Mononuclear cell (primary cell): ENCODE data around the gene DGKD. TPM values are rescaled to one million over a fixed set of nuclear protein-coding genes. Genes with fewer than 3 reads are reported as not detected.
"Not testable (repeated sequence)": the region's sequence is repeated elsewhere in the genome, so short reads cannot be mapped to it uniquely, and the experiment has no call there.

ENCODE experiments used
- H3K27me3 ChIP-seq: 2 replicates; pipeline ENCODE4 v1.6.0; 2011; ENCODE audit warnings: low read length, control low read depth; ENCODE audit not compliant: insufficient read depth
- H3K4me1 ChIP-seq: 2 replicates; pipeline ENCODE4 v1.5.1; 2011; ENCODE audit warnings: mild to moderate bottlenecking, low read length, control low read depth; ENCODE audit not compliant: insufficient read depth
- H3K4me3 ChIP-seq: 2 replicates; pipeline ENCODE4 v1.5.1; 2011; ENCODE audit warnings: mild to moderate bottlenecking, low read length, moderate library complexity
- H3K9me3 ChIP-seq: 2 replicates; pipeline ENCODE4 v1.5.1; 2011; ENCODE audit warnings: low read depth, mild to moderate bottlenecking, control low read depth, low read length
- total RNA-seq: library from RNA; depleted of rRNA; stranded (reverse); fragments of >200 nt; gene quantifications from one replicate; pipeline ENCODE4 v1.2.3, GENCODE V29; 2012

DGKD gene
- total RNA-seq, 1 donor: 71.8 TPM

DNA sequence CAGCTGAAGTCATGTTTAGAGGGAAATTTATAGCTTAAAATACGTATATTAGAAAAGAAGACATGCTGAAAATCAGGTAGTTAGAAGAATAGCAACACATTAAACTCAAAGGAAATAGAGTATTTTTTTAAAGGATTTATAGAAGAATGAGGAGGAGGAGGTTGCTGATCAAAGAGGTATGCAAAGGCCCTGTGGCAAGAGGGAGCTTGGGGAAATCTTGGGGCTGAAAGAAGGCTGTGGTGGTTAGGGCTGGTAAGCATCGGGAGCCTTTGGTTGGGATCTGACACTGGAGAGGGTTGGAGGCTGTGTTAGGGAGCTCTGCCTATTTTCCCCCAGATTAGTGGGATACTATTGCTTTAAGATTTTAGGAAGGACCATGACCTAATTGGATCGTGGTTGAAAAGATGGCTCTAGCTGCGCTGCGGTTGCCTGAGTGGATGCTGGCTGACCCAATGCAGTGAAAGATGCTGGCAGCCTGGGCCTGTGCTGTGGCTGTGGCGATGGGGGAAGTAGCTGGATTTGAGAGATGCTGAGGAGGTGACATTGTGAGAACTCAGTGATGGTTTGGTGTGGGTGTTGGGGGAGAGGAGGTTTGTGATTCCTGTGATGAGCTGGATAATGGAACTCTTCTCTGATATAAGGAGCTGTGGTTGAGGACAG is 11.7 kb downstream of the DGKD start:
- no peaks in the 10 kb centered on the region for H3K27me3 ChIP-seq

DNA sequence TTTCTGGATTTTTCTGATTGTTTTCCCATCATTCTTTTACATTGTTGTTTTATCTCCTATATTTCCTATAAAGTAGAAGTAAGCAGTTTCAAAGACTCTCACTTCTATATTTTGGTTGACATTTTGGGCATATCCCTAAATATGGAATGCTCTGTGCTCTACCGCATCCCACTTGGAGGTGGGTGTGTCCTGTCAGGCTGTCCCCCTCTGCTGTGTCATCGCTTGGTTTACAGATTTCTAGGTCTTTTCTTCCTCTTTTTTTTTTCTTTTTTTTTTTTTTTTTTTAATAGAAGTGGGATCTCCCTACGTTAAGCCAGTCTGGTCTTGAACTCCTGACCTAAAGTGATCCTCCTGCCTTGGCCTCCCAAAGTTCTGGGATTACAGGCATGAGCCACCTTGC is 13.3 kb downstream of the DGKD start:
- peaks cover 54% of the 10 kb centered on the region for H3K4me1 ChIP-seq
- no peak overlapping the region for H3K4me3 ChIP-seq
- peaks cover 6% of the 10 kb centered on the region for H3K9me3 ChIP-seq
- no peaks in the 10 kb centered on the region for H3K27me3 ChIP-seq

More for the DNA sequence above, 11.7 kb downstream of the DGKD start:
- Histone ChIP-seq H3K4me3 (no peak overlapping the region), H3K4me1 (peaks cover 57% of the 10 kb centered on the region), H3K9me3 (peaks cover 6% of the 10 kb centered on the region)

DNA sequence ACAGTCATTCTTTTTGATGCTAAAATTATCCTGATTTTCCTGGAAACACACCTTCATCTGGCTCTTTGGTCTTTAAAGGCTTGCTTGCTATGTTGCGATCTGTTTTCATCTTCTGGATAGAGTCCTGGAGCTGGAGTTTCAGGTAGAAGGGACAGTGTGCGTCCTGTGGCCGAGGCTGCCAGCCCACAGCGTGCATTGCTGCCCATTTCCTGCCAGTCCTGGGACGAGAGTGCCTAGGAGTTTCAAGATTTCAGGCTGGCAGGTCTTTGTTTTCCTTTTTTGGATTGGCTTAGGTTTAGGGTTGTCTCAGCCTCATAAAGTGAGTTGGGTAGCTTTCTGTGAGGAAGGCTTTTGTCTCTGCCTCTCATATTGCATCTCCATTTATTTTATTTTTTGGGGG is 14.5 kb downstream of the DGKD start:
- H3K4me1 ChIP-seq: peaks cover 54% of the 10 kb centered on the region

DNA sequence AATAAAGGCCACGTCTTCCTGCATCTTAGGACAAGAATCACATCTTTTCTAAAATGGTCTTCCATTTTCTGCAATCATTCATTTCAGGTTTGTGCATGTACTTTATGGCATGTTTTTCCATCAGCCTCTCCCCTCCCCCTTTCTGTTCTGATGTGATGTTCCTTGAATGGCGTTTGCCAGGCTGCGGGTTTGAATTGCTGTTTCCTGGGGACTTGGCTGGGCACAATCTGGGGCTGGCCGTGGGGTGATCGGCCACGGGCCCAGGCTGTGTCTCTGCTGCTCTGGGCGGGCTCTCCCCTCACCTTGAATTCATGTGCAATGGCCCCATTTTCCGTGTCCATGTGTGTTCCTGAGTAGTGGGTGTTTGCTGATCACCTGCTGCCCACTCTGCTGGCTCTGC is 15.2 kb downstream of the DGKD start:
- Histone ChIP-seq H3K4me3 (no peak overlapping the region), H3K9me3 (no peaks in the 10 kb centered on the region), H3K27me3 (no peaks in the 10 kb centered on the region), H3K4me1 (peaks cover 54% of the 10 kb centered on the region)

More for the DNA sequence above, 14.5 kb downstream of the DGKD start:
- no peak overlapping the region for H3K4me3 ChIP-seq
- H3K9me3 ChIP-seq: peaks cover 3% of the 10 kb centered on the region
- no peaks in the 10 kb centered on the region for H3K27me3 ChIP-seq

DNA sequence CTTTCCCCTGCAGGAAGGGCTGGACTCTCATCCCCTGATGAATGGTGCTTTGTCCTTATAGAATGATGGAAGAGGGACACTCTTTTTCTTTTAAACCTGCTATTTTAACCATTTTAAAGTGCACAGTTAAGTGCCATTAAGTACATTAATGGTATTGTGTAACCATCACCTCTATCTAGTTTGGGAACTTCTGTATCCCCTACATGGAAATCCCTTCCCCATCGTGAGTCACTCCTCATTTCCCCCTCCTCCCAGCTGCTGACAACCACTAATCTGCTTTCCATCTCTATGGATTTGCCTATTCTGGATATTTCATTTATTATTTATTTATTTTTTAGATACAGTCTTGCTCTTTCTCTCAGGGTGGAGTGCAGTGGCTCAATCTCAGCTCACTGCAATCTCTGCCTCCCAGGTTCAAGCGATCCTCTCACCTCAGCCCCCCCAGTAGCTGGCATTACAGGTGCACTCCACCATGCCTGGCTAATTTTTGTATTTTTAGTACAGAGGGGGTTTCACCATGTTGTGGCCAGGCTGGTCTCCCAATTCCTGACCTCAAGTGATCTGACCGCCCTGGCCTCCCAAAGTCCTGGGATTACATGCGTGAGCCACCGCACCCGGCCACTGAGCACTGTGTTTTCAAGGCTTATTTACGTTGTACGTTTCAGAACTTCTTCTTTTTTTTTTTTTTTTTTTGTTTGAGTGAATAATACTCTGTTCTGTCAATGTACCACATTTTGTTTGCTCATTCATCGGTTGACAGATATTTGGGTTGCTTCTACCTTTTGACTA is 15.8 kb downstream of the DGKD start:
- peaks cover 54% of the 10 kb centered on the region for H3K4me1 ChIP-seq
- no peaks in the 10 kb centered on the region for H3K27me3 ChIP-seq
- no peak overlapping the region for H3K4me3 ChIP-seq
- no peaks in the 10 kb centered on the region for H3K9me3 ChIP-seq

DNA sequence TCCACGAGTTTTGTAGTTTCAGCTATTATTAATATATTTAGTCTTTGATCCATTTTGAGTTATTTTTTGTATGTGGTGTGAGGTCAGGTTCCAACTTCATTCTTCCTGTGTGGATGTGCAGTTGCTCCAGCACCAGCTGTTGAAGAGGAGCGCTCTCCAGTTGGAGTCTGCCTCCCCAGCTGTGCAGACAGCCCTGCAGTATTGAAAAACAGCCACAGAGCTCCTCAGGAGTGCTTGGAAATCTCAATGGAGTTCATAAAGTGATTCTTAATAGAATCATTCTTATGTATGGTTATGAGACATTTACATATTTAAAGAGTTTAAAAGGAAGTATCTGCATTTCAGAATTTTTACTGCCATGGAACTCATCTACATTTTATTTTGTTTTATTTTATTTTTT is 17.3 kb downstream of the DGKD start:
- Histone ChIP-seq H3K4me3 (no peak overlapping the region), H3K4me1 (peaks cover 47% of the 10 kb centered on the region), H3K27me3 (no peaks in the 10 kb centered on the region), H3K9me3 (no peaks in the 10 kb centered on the region)

DNA sequence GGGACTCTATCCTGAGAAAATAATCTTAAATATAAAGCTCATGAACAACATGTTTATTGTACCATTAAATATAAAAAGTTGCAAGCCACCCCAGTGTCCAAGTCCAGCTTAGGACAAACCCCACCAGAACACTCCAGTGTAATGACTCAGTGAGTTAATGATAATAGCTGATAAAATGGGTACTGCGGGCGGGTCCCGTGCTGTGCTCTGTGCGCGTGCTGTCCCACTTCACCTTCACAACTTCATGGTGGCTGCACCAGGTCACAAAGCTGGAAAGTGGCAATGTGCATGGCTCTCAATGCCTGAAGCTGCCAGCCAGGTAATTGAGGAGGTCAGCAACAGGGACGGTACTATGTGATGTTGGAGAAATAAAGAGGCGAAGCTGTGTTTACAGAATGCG is 18.6 kb downstream of the DGKD start:
- Histone ChIP-seq H3K9me3 (no peaks in the 10 kb centered on the region), H3K4me3 (no peak overlapping the region), H3K27me3 (no peaks in the 10 kb centered on the region), H3K4me1 (peaks cover 37% of the 10 kb centered on the region)

DNA sequence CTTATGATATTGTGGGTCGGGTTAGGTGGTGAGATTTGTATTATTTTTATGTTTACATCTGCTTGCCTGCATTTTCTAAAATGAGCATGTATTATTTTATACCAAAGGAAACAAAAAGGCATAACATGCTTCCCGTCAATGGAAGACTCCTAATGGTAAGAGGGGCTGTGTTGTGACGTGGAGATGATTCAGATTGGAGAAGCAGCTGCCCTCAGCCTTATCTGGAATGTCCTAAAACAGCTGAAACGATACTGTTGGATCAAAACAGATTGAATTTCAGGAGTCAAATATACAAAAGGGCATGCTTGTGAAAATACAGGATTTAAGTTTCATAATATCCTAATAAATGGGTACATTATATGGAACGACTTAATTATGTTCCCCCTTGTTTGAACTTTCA is 19.0 kb downstream of the DGKD start:
- Histone ChIP-seq H3K27me3 (no peaks in the 10 kb centered on the region), H3K4me3 (no peak overlapping the region), H3K4me1 (peaks cover 32% of the 10 kb centered on the region), H3K9me3 (no peaks in the 10 kb centered on the region)

DNA sequence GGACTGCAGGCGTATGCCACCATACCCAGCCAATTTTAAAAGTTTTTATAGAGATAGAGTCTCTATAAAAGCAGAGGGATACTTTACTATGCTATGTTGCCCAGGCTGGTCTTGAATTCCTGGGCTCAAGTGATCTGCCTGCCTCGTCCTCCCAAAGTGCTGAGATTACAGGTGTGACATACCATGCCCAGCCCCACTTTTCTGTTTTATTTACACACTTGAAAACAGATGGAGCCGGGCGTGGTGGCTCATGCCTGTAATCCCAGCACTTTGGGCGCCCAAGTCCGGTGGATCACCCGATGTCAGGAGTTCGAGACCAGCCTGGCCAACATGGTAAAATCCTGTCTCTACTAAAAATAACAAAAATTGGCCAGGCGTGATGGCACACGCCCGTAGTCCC is 20.5 kb downstream of the DGKD start:
- H3K4me1 ChIP-seq: peaks cover 30% of the 10 kb centered on the region
- H3K4me3 ChIP-seq, H3K9me3 ChIP-seq, H3K27me3 ChIP-seq: not testable (repeated sequence)

DNA sequence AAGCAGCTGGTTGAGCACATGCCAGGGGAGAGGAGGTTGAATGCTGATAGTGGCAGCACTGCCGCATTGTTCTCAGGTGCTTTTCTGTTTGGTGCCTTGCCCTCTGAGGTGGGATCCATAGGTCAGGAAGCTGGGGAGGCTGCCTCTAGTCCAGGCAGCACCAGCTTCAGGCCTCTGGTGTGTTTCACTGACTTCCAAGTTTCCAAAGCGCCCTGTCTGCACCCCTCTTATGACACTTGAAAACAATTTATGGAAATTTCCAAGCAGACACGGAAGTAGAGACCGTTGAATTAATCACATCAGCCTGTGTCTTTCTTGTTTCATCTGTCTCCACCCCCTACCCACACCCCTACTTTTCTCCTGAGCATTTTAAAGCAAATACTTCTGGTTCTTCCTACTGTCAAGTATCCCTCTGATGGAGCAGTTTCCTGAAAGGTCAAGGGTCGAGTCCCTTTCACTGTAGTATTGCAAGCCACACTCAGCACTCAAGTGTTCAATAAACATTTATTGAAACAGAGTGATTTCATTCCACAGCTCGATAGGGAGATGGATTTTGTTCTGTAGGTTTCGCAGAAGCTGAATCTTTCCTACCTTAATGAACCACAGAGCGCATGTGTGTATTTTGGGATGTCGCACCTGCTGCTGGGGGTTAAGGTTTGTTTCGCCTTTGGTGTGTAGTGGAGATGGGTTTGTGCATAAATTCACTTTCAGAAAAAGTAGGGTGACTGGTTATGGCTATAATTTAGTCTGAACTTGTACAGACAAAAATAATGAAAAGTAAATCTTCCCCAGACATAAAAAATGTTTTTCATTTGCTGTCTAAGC is 21.4 kb downstream of the DGKD start:
- H3K27me3 ChIP-seq: no peaks in the 10 kb centered on the region
- H3K4me3 ChIP-seq: no peak overlapping the region
- no peaks in the 10 kb centered on the region for H3K9me3 ChIP-seq
- H3K4me1 ChIP-seq: peaks cover 30% of the 10 kb centered on the region

DNA sequence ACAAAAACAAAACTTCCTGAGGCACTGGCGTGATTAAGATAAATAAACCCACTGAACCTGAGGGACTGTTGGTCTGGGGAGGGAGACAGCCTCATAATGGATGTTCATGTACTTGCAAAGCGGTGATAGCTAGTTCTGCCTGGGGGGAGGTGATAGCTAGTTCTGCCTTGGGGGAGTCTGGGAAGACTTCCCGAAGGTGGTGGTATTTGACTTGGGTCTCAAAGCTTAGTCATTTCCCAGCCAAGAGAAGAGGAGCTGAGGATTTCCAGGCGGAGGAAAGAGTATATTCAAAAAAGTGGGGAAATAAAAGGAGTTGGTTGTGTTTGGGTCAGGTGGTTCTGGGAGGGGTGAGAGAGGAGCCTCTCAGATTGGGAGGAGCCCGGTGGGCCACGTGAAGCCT is 24.7 kb downstream of the DGKD start:
- peaks cover 54% of the 10 kb centered on the region for H3K4me1 ChIP-seq

DNA sequence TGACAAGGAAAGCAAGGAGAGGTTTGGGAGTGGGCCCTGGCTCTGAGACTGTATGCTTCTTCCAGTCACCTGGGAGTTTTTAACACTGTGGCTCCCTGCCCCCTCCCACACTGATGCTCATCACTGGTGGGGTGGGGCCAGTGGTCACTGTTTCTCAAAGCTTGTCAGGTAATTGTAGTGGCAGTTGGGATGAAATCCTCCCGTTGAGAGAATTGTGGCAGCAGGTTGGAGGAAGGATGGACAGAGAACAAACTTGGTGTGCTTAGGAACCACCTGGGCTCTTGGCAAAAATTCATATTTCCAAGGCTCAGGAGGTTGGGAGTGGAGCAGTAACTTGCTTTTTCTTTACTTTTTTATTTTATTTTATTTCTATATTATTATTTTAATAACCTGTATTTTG is 25.1 kb downstream of the DGKD start:
- Histone ChIP-seq H3K4me3 (no peak overlapping the region), H3K9me3 (no peaks in the 10 kb centered on the region), H3K27me3 (no peaks in the 10 kb centered on the region), H3K4me1 (peaks cover 58% of the 10 kb centered on the region)

More for the DNA sequence above, 24.7 kb downstream of the DGKD start:
- Histone ChIP-seq H3K4me3 (no peak overlapping the region), H3K27me3 (no peaks in the 10 kb centered on the region), H3K9me3 (no peaks in the 10 kb centered on the region)

DNA sequence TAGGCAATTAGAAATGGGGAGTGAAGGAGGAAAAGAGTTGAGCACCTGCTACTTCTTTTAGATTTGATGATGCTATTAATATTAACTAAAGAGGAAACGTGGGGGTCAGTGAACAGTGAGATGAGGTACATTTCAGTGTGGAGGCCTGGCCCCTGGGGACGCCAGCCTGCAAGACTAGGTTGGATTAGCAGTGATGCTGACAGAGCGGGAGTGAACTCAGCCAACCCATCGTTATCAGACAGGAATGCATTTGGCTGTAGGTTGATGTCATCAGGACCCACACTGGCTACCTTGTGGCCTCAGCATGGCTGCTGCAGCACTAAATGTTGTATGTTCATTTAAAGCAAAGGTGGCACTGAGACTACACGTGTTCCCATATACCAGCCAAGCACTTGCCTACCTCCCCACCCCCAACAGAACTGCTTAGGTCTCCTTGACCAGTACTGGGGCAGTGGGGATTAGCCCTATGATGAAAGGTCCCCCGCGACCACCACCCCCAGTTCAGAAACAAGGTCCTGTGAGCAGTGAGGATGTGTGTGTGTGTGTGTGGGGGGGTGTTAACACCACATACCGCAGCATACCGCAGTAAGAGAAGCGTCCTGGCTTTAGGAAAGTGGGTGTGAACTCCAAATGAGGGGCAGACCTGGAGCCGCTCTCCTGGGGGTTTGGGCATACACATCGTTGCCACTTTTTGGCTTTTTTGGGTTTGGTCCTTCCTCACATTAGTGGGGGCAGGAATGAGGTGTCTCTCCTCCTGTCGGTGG is 26.0 kb downstream of the DGKD start:
- Histone ChIP-seq H3K4me3 (no peak overlapping the region), H3K9me3 (no peaks in the 10 kb centered on the region), H3K4me1 (peaks cover 67% of the 10 kb centered on the region)

DNA sequence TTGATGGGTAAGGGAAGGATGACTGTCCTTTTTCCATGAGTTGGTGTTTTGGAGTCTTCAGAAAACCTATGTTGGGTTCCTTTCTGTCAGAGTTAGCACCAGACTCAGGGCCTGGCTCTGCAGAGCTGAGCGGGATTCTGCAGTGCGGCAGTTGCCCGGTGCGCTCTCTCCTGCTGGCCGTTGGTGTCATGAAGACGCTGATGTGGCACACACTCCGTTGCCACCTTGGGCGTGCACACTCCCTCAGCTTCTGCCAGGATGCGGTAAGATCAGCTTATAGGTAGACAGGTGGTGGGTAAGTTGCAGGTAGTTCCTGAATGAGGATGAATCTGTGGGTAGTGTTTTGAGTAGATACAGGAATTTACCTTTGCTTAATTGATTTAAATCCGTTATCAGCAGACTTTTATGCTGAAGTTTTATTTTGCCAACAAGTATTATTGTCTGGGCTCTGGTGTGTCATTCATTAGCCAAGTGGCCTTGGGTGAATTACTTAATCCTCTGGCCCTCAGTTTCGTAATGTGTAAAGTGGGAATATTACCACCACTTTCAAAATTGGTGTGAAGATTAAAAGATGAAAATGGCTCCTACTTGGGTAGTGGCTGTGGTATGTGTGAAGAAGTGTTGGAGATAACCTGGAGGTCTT is 26.8 kb downstream of the DGKD start:
- Histone ChIP-seq H3K27me3 (no peaks in the 10 kb centered on the region), H3K4me1 (peaks cover 75% of the 10 kb centered on the region), H3K4me3 (no peak overlapping the region), H3K9me3 (no peaks in the 10 kb centered on the region)

More for the DNA sequence above, 26.0 kb downstream of the DGKD start:
- H3K27me3 ChIP-seq: no peaks in the 10 kb centered on the region
